NCI-H1092 (cell line): ENCODE measurements around the gene SAMD4A.

Source experiments
- DNase-seq: peaks from one replicate; lab custom pipeline; 2025; lab: John Stamatoyannopoulos, UW

Gene SAMD4A

GRCh38 chr14:54633076-54633475 lies 66.1 kb downstream of the SAMD4A start:
- no peak for DNase-seq

- no peak for DNase-seq
These were observed 70.6 kb downstream of the SAMD4A start for GRCh38 chr14:54637270-54638134.

- no peak for DNase-seq
These were observed 71.2 kb downstream of the SAMD4A start for GRCh38 chr14:54638135-54638446.

- no peak for DNase-seq
These were observed 72.7 kb downstream of the SAMD4A start for GRCh38 chr14:54639611-54640010.

GRCh38 chr14:54640506-54640905 lies 73.6 kb downstream of the SAMD4A start:
- no peak for DNase-seq

- DNase-seq: no peak
These were observed 75.2 kb downstream of the SAMD4A start for GRCh38 chr14:54642121-54642520.

GRCh38 chr14:54642801-54643695 lies 76.1 kb downstream of the SAMD4A start:
- no peak for DNase-seq

GRCh38 chr14:54643696-54644176 lies 76.8 kb downstream of the SAMD4A start:
- no peak for DNase-seq

- DNase-seq: no peak
These were observed 78.7 kb downstream of the SAMD4A start for GRCh38 chr14:54645639-54646038.

GRCh38 chr14:54646626-54647025 lies 79.7 kb downstream of the SAMD4A start:
- no peak for DNase-seq

- no peak for DNase-seq
These were observed 80.5 kb downstream of the SAMD4A start for GRCh38 chr14:54647378-54647777.

- no peak for DNase-seq
These were observed 82.1 kb downstream of the SAMD4A start for GRCh38 chr14:54649056-54649455.

GRCh38 chr14:54650331-54650958 lies 83.5 kb downstream of the SAMD4A start:
- DNase-seq: no peak

- no peak for DNase-seq
These were observed 84.0 kb downstream of the SAMD4A start for GRCh38 chr14:54650959-54651351.

- DNase-seq: no peak
These were observed 84.7 kb downstream of the SAMD4A start for GRCh38 chr14:54651649-54652048.

GRCh38 chr14:54652188-54652587 lies 85.3 kb downstream of the SAMD4A start:
- no peak for DNase-seq

GRCh38 chr14:54652605-54653052 lies 85.7 kb downstream of the SAMD4A start:
- no peak for DNase-seq

GRCh38 chr14:54653712-54654469 lies 87.0 kb downstream of the SAMD4A start:
- no peak for DNase-seq

- DNase-seq: no peak
These were observed 87.7 kb downstream of the SAMD4A start for GRCh38 chr14:54654605-54655004.

GRCh38 chr14:54658836-54659235 lies 91.9 kb downstream of the SAMD4A start:
- DNase-seq: no peak

- DNase-seq: no peak
These were observed 92.4 kb downstream of the SAMD4A start for GRCh38 chr14:54659365-54659764.
